ACC112 (cell line): ENCODE data around the gene DNAJC22.
A peak's percentile ranks its signal among the peaks of the same experiment; 100 is the strongest.

Source experiments
- H2AFZ ChIP-seq: fragments of 200-600 bp; sonication (generic); one replicate; pipeline ENCODE4 v1.6.0; 2017; ENCODE audit warnings: antibody characterized with exemption, low read length; ENCODE audit not compliant: unreplicated experiment
- H3K27ac ChIP-seq: fragments of 200-600 bp; sonication (generic); 2 replicates; pipeline ENCODE4 v1.5.1; 2014; ENCODE audit warnings: low read depth, mild to moderate bottlenecking, antibody characterized with exemption, low read length, moderate library complexity
- H3K27me3 ChIP-seq: fragments of 200-600 bp; sonication (generic); 2 replicates; pipeline ENCODE4 v1.6.1; 2014; ENCODE audit warnings: mild to moderate bottlenecking, antibody characterized with exemption, low read length, moderate library complexity, mixed read lengths; ENCODE audit not compliant: insufficient read depth
- H3K36me3 ChIP-seq: fragments of 200-600 bp; sonication (generic); 2 replicates; pipeline ENCODE4 v1.6.1; 2016; ENCODE audit warnings: mild to moderate bottlenecking, antibody characterized with exemption, low read length, moderate library complexity, mixed read lengths; ENCODE audit not compliant: insufficient read depth
- H3K4me1 ChIP-seq: fragments of 200-600 bp; sonication (generic); one replicate; pipeline ENCODE4 v1.6.1; 2016; ENCODE audit warnings: low read length, mixed read lengths; ENCODE audit not compliant: insufficient read depth, unreplicated experiment, control insufficient read depth
- H3K4me3 ChIP-seq: fragments of 200-600 bp; sonication (generic); 2 replicates; pipeline ENCODE4 v1.5.1; 2014; ENCODE audit warnings: mild to moderate bottlenecking, low read depth, low read length
- H3K79me2 ChIP-seq: fragments of 200-600 bp; sonication (generic); one replicate; pipeline ENCODE4 v1.6.0; 2016; ENCODE audit warnings: low read length; ENCODE audit not compliant: control insufficient read depth, unreplicated experiment, insufficient read depth

DNAJC22 gene

GRCh38 chr12:49364989-49365388 is 18.3 kb downstream of the DNAJC22 start:
- Histone ChIP-seq H3K27ac (peak overlapping the region; percentile 88), H3K4me1 (peaks cover 24% of the 10 kb centered on the region), H3K79me2 (peaks cover 35% of the 10 kb centered on the region), H3K27me3 (no peaks in the 10 kb centered on the region), H3K4me3 (peak overlapping the region; percentile 90), H3K36me3 (no peaks in the 10 kb centered on the region), H2AFZ (no peak overlapping the region)

- H2AFZ ChIP-seq, result peak overlapping the region; percentile 6
- peaks cover 40% of the 10 kb centered on the region for H3K79me2 ChIP-seq
- H3K27me3 ChIP-seq, result no peaks in the 10 kb centered on the region
- peak overlapping the region; percentile 88 for H3K27ac ChIP-seq
- peak overlapping the region; percentile 90 for H3K4me3 ChIP-seq
- H3K36me3 ChIP-seq, result no peaks in the 10 kb centered on the region
- H3K4me1 ChIP-seq, result peaks cover 30% of the 10 kb centered on the region
These were observed 18.9 kb downstream of the DNAJC22 start for GRCh38 chr12:49365542-49365941.

GRCh38 chr12:49366096-49366651 is 19.5 kb downstream of the DNAJC22 start:
- Histone ChIP-seq H3K27me3 (no peaks in the 10 kb centered on the region), H2AFZ (peak overlapping the region; percentile 49), H3K4me1 (peaks cover 33% of the 10 kb centered on the region), H3K27ac (peak overlapping the region; percentile 88), H3K4me3 (peak overlapping the region; percentile 90), H3K36me3 (peaks cover 2% of the 10 kb centered on the region), H3K79me2 (peaks cover 47% of the 10 kb centered on the region)

- Histone ChIP-seq H3K4me1 (peaks cover 36% of the 10 kb centered on the region), H2AFZ (peak overlapping the region; percentile 99), H3K27me3 (no peaks in the 10 kb centered on the region), H3K79me2 (peaks cover 53% of the 10 kb centered on the region), H3K27ac (peak overlapping the region; percentile 88), H3K4me3 (peak overlapping the region; percentile 90), H3K36me3 (peaks cover 4% of the 10 kb centered on the region)
These were observed 20.1 kb downstream of the DNAJC22 start for GRCh38 chr12:49366652-49367380.

GRCh38 chr12:49367381-49368239 is 20.9 kb downstream of the DNAJC22 start, which contains the start of gene SPATS2:
Gene SPATS2 (plus strand): TSS chr12:49367462. CDS start chr12:49461013, 93,551 bp downstream.
- Histone ChIP-seq H3K36me3 (peaks cover 10% of the 10 kb centered on the region), H3K27me3 (no peaks in the 10 kb centered on the region), H2AFZ (peak within 1 kb of the TSS; percentile 99), H3K4me1 (peaks cover 36% of the 10 kb centered on the region), H3K79me2 (peaks cover 61% of the 10 kb centered on the region), H3K27ac (peak within 1 kb of the TSS; percentile 88), H3K4me3 (peak within 1 kb of the TSS; percentile 90)

- H3K4me3 ChIP-seq, result peak overlapping the region; percentile 90
- H3K27ac ChIP-seq, result peak overlapping the region; percentile 88
- peaks cover 36% of the 10 kb centered on the region for H3K4me1 ChIP-seq
- H2AFZ ChIP-seq, result peak overlapping the region; percentile 67
- H3K79me2 ChIP-seq, result peaks cover 67% of the 10 kb centered on the region
- peaks cover 12% of the 10 kb centered on the region for H3K36me3 ChIP-seq
- no peaks in the 10 kb centered on the region for H3K27me3 ChIP-seq
These were observed 21.5 kb downstream of the DNAJC22 start for GRCh38 chr12:49368240-49368600.

GRCh38 chr12:49369411-49370145 is 22.9 kb downstream of the DNAJC22 start:
- Histone ChIP-seq H3K4me1 (peaks cover 31% of the 10 kb centered on the region), H3K27ac (peak overlapping the region; percentile 70), H3K79me2 (peaks cover 79% of the 10 kb centered on the region)

GRCh38 chr12:49370539-49370938 is 23.9 kb downstream of the DNAJC22 start:
- no peak overlapping the region; the same call in 1 of the 2 replicates for H3K27ac ChIP-seq
- H3K36me3 ChIP-seq, result peaks cover 15% of the 10 kb centered on the region
- H3K27me3 ChIP-seq, result no peaks in the 10 kb centered on the region
- H3K4me3 ChIP-seq, result peak overlapping the region; percentile 90
- peaks cover 89% of the 10 kb centered on the region for H3K79me2 ChIP-seq
- H3K4me1 ChIP-seq, result peaks cover 23% of the 10 kb centered on the region
- H2AFZ ChIP-seq, result no peak overlapping the region

More at GRCh38 chr12:49369411-49370145, 22.9 kb downstream of the DNAJC22 start:
- Histone ChIP-seq H3K27me3 (no peaks in the 10 kb centered on the region), H2AFZ (peak overlapping the region; percentile 28), H3K4me3 (peak overlapping the region; percentile 90), H3K36me3 (peaks cover 14% of the 10 kb centered on the region)

- Histone ChIP-seq H3K4me3 (no peak overlapping the region), H3K27ac (no peak overlapping the region), H3K36me3 (peaks cover 16% of the 10 kb centered on the region), H3K27me3 (no peaks in the 10 kb centered on the region), H3K79me2 (peaks cover 87% of the 10 kb centered on the region), H3K4me1 (peaks cover 8% of the 10 kb centered on the region), H2AFZ (no peak overlapping the region)
These were observed 28.7 kb downstream of the DNAJC22 start for GRCh38 chr12:49375406-49375805.

GRCh38 chr12:49377386-49377785 is 30.7 kb downstream of the DNAJC22 start:
- Histone ChIP-seq H3K4me3 (no peak overlapping the region), H3K79me2 (peaks cover 86% of the 10 kb centered on the region), H2AFZ (no peak overlapping the region), H3K27ac (no peak overlapping the region), H3K27me3 (no peaks in the 10 kb centered on the region), H3K36me3 (peaks cover 9% of the 10 kb centered on the region), H3K4me1 (peaks cover 4% of the 10 kb centered on the region)
